ENCODE results near the gene SLC25A46. TPM values are rescaled to one million over a fixed set of nuclear protein-coding genes. Genes with fewer than 3 reads are reported as not detected.
A peak's percentile ranks its signal among the peaks of the same experiment; 100 is the strongest.
"Not testable (repeated sequence)": the region's sequence is repeated elsewhere in the genome, so short reads cannot be mapped to it uniquely, and the experiment has no call there.

SLC25A46 gene
- total RNA-seq, 1 donor, result 34.5 TPM

DNA sequence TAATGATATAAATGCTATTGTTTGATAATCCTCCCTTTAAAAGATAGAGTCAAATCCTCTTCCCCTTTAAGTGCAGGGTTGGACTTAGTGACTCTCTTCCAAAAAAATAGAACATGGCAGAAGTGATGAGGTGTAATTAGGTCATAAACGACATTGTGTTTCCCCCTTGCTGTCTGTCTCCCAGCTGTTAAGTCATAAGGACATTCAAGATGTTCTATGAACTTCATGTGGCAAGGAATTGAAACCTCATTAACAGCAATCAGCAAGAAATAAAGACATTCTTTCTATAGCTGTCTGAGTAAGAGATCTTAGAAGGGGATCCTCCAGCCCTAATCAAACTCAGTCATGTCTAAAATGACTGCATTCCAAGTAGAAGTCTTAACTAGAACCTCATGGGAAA lies 3.3 kb upstream of the SLC25A46 start:
- peaks cover 11% of the 10 kb centered on the region for H3K27me3 ChIP-seq (ENCODE audit: insufficient read depth, low read length)
- no peak overlapping the region for H3K4me3 ChIP-seq (ENCODE audit: low read length)
- no peaks in the 10 kb centered on the region for H3K9me3 ChIP-seq (ENCODE audit: low read depth, low read length)
- peaks cover 14% of the 10 kb centered on the region for H3K4me1 ChIP-seq (ENCODE audit: insufficient read depth, low read length)

GRCh38 chr5:110736753-110737152 lies 2.1 kb upstream of the SLC25A46 start:
- Histone ChIP-seq H3K4me3 (ENCODE audit: low read length) (no peak overlapping the region), H3K27me3 (ENCODE audit: insufficient read depth, low read length) (peaks cover 11% of the 10 kb centered on the region), H3K4me1 (ENCODE audit: insufficient read depth, low read length) (peaks cover 14% of the 10 kb centered on the region), H3K9me3 (ENCODE audit: low read depth, low read length) (no peaks in the 10 kb centered on the region)

GRCh38 chr5:110738503-110738811 lies 350 bp upstream of the SLC25A46 start:
- peaks cover 14% of the 10 kb centered on the region for H3K4me1 ChIP-seq (ENCODE audit: insufficient read depth, low read length)
- H3K27me3 ChIP-seq (ENCODE audit: insufficient read depth, low read length), result peaks cover 11% of the 10 kb centered on the region
- H3K4me3 ChIP-seq (ENCODE audit: low read length), result peak overlapping the region; percentile 78
- no peaks in the 10 kb centered on the region for H3K9me3 ChIP-seq (ENCODE audit: low read depth, low read length)

DNA sequence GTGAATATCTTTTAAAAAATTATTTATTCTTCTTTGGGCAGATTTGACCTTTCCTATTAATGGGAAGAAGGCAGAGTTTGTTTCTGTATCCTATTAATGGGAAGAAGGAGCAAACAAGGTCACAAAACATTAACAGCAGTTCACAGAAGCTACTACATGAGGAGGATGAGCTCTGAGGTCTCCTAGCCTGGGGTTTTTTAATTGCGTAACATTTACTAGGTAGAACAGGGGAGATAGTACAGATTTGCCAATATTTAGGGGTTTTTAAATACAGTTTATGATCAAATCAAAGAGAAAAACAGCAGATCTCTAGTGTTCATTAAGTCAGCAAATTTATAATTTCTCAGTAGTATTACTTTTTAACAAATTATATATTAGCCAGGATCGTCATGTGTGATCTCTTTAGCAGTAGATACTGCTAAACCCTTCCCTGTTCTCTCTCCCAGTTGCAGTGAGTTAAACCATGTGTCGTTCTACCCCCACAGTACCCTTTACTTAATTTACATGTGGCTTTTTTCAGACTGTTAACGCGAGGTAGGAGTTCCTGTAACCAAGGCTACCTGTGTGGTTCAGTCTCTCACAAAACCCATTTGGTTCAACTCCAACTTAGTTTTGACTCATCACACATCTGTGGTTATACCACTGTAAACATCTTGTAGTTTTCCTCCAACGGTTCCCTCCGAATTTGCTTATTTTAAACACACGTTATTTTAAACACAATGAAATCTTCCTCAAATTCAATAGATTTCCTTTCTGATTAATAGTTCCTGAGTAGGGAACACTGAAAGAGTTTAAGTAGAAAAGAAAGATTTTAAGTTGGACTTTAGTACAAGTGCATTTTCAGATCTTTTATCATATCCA lies 13.3 kb downstream of the SLC25A46 start:
- Histone ChIP-seq H3K9me3 (ENCODE audit: low read depth, low read length) (no peaks in the 10 kb centered on the region), H3K4me1 (ENCODE audit: insufficient read depth, low read length) (peaks cover 3% of the 10 kb centered on the region), H3K4me3 (ENCODE audit: low read length) (no peak overlapping the region), H3K27me3 (ENCODE audit: insufficient read depth, low read length) (no peaks in the 10 kb centered on the region)

- H3K4me1 ChIP-seq (ENCODE audit: insufficient read depth, low read length), result peaks cover 3% of the 10 kb centered on the region
- H3K27me3 ChIP-seq (ENCODE audit: insufficient read depth, low read length), result no peaks in the 10 kb centered on the region
- no peak overlapping the region for H3K4me3 ChIP-seq (ENCODE audit: low read length)
- H3K9me3 ChIP-seq (ENCODE audit: low read depth, low read length), result no peaks in the 10 kb centered on the region
Observed at GRCh38 chr5:110752953-110753352, 14.1 kb downstream of the SLC25A46 start.

GRCh38 chr5:110753600-110753999 lies 14.8 kb downstream of the SLC25A46 start:
- Histone ChIP-seq H3K9me3 (ENCODE audit: low read depth, low read length) (no peaks in the 10 kb centered on the region), H3K4me3 (ENCODE audit: low read length) (no peak overlapping the region), H3K27me3 (ENCODE audit: insufficient read depth, low read length) (no peaks in the 10 kb centered on the region), H3K4me1 (ENCODE audit: insufficient read depth, low read length) (peaks cover 3% of the 10 kb centered on the region)

DNA sequence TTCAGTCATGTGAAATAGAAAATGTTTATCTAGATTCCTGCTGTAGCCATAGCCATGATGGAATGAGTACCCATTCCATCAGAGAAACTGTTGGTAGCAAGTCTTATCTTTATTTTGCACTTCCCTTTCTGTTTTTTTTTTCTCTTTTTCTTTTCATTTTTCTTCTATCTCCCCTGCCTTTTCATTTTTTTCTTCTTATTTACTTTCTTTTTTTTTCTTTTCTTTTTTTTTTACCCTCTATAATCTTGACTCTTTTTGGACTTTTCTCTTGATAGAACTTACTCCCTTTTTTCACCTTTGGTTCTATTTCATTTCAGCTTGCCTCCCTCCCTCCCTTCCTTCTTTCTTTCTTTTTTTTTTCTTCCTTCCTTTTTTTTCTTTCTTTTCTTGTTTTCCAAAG lies 15.4 kb downstream of the SLC25A46 start:
- no peak overlapping the region for H3K4me3 ChIP-seq (ENCODE audit: low read length)
- H3K9me3 ChIP-seq (ENCODE audit: low read depth, low read length), result no peaks in the 10 kb centered on the region
- H3K4me1 ChIP-seq (ENCODE audit: insufficient read depth, low read length), result peaks cover 3% of the 10 kb centered on the region
- H3K27me3 ChIP-seq (ENCODE audit: insufficient read depth, low read length), result no peaks in the 10 kb centered on the region

DNA sequence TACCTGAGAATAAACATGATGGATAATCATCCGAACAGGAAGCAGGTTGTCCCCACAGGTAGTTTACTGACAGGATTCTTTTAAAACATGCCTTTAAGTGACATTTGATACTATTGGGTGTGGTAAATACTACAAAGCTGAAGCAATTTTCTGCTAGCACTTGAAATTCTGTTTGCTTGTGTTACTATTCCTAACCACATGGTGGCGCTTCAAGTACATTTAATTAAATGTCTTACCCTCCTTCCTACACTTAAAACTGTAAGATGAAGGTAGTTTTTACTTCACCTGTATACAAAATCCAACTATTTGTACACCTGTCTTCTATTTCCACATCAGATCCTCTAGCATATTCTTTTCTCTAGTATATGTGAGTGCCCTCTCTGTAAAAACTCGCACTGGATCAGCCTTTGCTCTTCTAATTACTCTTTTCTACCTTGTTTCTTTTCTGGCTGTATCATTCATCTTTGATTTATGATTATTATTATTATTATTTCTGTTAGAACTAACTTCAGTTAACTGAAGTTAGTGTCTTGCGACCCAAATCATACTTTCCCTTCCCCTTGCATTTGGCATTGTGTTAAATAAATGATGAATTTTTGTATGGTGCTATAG lies 18.4 kb downstream of the SLC25A46 start:
- Histone ChIP-seq H3K4me3 (ENCODE audit: low read length) (no peak overlapping the region), H3K9me3 (ENCODE audit: low read depth, low read length) (no peaks in the 10 kb centered on the region), H3K4me1 (ENCODE audit: insufficient read depth, low read length) (no peaks in the 10 kb centered on the region), H3K27me3 (ENCODE audit: insufficient read depth, low read length) (no peaks in the 10 kb centered on the region)

DNA sequence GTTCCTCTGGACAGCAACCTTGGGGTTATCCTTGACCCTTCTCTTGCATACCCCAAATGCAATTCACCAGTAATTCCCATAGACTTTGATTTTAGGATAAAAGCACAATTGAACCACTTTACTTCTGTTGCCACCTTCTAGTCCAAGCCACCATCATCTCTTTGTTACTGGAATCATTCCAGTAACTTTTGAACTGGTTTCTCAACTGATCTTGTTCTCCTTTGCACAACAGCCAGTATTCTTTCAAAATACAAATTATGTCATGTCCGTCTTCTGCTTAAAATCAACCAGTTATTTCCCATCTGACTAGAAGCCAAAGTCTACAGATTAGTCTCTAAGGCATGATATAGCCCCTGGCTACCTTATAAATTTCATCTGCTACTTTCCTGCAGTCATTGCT lies 21.4 kb downstream of the SLC25A46 start:
- Histone ChIP-seq H3K4me1 (ENCODE audit: insufficient read depth, low read length) (no peaks in the 10 kb centered on the region), H3K4me3 (ENCODE audit: low read length) (no peak overlapping the region), H3K9me3 (ENCODE audit: low read depth, low read length) (no peaks in the 10 kb centered on the region), H3K27me3 (ENCODE audit: insufficient read depth, low read length) (no peaks in the 10 kb centered on the region)

DNA sequence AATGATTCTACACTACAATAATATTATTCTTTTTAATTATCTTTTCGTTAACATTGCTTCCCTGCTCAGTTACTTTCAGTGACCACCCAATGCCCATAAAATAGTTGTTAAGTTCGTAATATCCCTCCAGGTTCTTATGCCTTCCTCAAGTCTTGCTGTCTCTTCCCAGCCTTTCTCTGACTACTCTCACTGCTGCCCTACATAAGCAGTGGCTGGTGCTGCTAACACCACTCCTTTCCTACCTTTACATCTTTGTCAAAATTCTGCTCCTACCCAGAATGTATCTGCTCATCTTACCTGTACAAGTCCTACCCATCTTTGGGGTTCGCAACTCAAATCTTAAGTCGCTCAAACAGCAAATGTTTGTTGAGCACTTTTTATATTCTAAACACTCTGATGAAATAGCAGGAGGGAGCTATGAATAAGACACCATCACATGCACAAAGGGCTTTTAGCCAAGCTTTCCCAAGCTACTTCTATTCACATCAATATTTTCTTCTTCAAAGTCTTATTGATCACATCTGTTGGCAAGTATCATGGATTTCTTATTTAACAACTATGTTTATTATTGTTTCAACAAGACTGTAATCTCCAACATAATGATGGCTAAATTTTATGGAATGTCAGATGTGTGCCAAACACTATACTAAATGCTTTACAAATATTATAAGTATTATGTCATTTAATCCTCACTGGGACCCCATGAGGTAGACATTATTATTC lies 29.5 kb downstream of the SLC25A46 start:
- H3K9me3 ChIP-seq (ENCODE audit: low read depth, low read length), result no peaks in the 10 kb centered on the region
- no peak overlapping the region for H3K4me3 ChIP-seq (ENCODE audit: low read length)
- no peaks in the 10 kb centered on the region for H3K27me3 ChIP-seq (ENCODE audit: insufficient read depth, low read length)
- H3K4me1 ChIP-seq (ENCODE audit: insufficient read depth, low read length), result no peaks in the 10 kb centered on the region

DNA sequence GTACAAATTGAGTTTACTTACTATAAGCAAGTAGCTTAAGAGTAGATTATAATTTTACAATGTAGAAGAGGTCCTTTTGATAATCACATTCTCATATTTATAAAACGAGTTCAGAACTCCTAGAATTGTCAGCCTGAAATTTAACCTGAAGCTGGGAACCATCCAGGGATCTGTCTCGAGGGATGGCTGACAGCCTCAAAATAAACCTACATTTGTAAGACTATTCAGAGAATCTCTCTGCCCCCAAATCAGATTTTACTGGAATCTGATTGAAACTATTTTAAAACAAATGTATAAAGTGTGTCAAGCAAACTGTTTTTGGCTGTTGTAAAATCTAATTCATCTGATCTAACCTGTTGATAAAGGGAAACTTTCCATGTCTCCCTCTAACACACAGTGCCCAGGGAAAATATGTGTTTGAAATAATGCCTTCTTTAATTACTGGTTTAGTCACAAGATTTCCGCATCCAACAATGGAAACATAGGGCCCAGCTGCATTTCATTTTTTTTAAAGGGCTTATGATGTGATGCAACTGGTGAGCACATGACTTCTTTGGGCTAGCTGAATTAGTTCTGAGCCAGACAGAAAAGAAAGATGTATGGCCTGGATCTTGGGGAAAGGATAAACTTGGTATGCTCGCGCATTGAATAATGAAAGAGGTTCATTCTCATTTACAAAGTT lies 30.3 kb downstream of the SLC25A46 start:
- Histone ChIP-seq H3K4me3 (ENCODE audit: low read length) (no peak overlapping the region), H3K27me3 (ENCODE audit: insufficient read depth, low read length) (no peaks in the 10 kb centered on the region), H3K9me3 (ENCODE audit: low read depth, low read length) (no peaks in the 10 kb centered on the region), H3K4me1 (ENCODE audit: insufficient read depth, low read length) (no peaks in the 10 kb centered on the region)

- no peaks in the 10 kb centered on the region for H3K27me3 ChIP-seq (ENCODE audit: insufficient read depth, low read length)
- no peak overlapping the region for H3K4me3 ChIP-seq (ENCODE audit: low read length)
- no peaks in the 10 kb centered on the region for H3K4me1 ChIP-seq (ENCODE audit: insufficient read depth, low read length)
- H3K9me3 ChIP-seq (ENCODE audit: low read depth, low read length), result no peaks in the 10 kb centered on the region
Observed at GRCh38 chr5:110770286-110770685, 31.5 kb downstream of the SLC25A46 start.

- Histone ChIP-seq H3K4me3 (ENCODE audit: low read length) (no peak overlapping the region), H3K27me3 (ENCODE audit: insufficient read depth, low read length) (no peaks in the 10 kb centered on the region), H3K9me3 (ENCODE audit: low read depth, low read length) (no peaks in the 10 kb centered on the region), H3K4me1 (ENCODE audit: insufficient read depth, low read length) (no peaks in the 10 kb centered on the region)
Observed at GRCh38 chr5:110784901-110785300, 46.1 kb downstream of the SLC25A46 start.

DNA sequence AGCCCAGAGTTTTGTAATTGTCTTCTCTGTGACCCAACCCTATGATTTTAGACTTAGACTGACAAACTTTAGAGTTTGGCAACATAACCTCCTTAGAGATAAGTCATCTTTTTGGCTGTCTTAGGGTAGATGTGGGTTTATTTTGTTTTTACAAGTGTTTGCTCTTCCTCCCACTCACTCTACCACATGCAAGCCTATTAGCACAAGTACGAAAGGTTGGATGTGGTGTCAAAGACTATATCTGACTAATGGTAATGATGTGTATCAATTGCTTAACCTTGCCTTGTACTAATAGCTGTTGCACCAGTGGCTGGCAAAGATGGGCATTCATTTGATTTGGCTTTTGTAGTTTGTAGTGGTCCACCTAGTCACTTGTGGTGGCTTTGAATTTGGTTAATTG lies 46.5 kb downstream of the SLC25A46 start:
- Histone ChIP-seq H3K9me3 (ENCODE audit: low read depth, low read length) (no peaks in the 10 kb centered on the region), H3K27me3 (ENCODE audit: insufficient read depth, low read length) (no peaks in the 10 kb centered on the region), H3K4me1 (ENCODE audit: insufficient read depth, low read length) (no peaks in the 10 kb centered on the region), H3K4me3 (ENCODE audit: low read length) (no peak overlapping the region)

GRCh38 chr5:110788006-110788405 lies 49.2 kb downstream of the SLC25A46 start:
- H3K27me3 ChIP-seq (ENCODE audit: insufficient read depth, low read length); H3K9me3 ChIP-seq (ENCODE audit: low read depth, low read length); H3K4me1 ChIP-seq (ENCODE audit: insufficient read depth, low read length); H3K4me3 ChIP-seq (ENCODE audit: low read length): not testable (repeated sequence)
